ENCODE measurements around the gene PTP4A2.

GRCh38 chr1:31923901-31924535, 14.2 kb downstream of the PTP4A2 start:
- TF ChIP-seq, protein P1, sequence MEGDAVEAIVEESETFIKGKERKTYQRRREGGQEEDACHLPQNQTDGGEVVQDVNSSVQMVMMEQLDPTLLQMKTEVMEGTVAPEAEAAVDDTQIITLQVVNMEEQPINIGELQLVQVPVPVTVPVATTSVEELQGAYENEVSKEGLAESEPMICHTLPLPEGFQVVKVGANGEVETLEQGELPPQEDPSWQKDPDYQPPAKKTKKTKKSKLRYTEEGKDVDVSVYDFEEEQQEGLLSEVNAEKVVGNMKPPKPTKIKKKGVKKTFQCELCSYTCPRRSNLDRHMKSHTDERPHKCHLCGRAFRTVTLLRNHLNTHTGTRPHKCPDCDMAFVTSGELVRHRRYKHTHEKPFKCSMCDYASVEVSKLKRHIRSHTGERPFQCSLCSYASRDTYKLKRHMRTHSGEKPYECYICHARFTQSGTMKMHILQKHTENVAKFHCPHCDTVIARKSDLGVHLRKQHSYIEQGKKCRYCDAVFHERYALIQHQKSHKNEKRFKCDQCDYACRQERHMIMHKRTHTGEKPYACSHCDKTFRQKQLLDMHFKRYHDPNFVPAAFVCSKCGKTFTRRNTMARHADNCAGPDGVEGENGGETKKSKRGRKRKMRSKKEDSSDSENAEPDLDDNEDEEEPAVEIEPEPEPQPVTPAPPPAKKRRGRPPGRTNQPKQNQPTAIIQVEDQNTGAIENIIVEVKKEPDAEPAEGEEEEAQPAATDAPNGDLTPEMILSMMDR (conservative IDR thresholded peaks at IDR 0.05; ENCODE audit: low read length) = no peak
- no peak for TF ChIP-seq EZH2phosphoT487 (IDR thresholded peaks at IDR 0.05; ENCODE audit: borderline replicate concordance)
